Mucosa of rectum (tissue), 2 donors: Measurements from ENCODE around the gene ASGR1.

Experiments
- H3K27ac ChIP-seq, 2 donors: one replicate each; pipeline ENCODE4 v1.7.0; 2013; ENCODE audit warnings: inconsistent platforms in 2 of 2, low read depth in 2 of 2, low read length in 2 of 2
- H3K27me3 ChIP-seq, 2 donors: one replicate each; pipeline ENCODE4 v1.7.0; 2013; ENCODE audit warnings: low read length in 2 of 2; ENCODE audit not compliant: control insufficient read depth in 2 of 2, insufficient read depth in 2 of 2
- H3K36me3 ChIP-seq, 2 donors: one replicate each; pipeline ENCODE4 v1.7.0; 2013; ENCODE audit warnings: low read length in 2 of 2; ENCODE audit not compliant: control insufficient read depth in 2 of 2, insufficient read depth in 2 of 2
- H3K4me1 ChIP-seq, 2 donors: one replicate each; pipeline ENCODE4 v1.7.0; 2013; ENCODE audit warnings: low read length in 2 of 2, mild to moderate bottlenecking in 1 of 2; ENCODE audit not compliant: control insufficient read depth in 2 of 2, insufficient read depth in 2 of 2
- H3K4me3 ChIP-seq, 2 donors: one replicate each; pipeline ENCODE4 v1.7.0; 2013; ENCODE audit warnings: low read length in 2 of 2
- H3K9ac ChIP-seq, 2 donors: one replicate each; pipeline ENCODE4 v1.7.0; 2013; ENCODE audit warnings: low read length in 2 of 2, low read depth in 1 of 2, mild to moderate bottlenecking in 1 of 2
- H3K9me3 ChIP-seq, 2 donors: one replicate each; pipeline ENCODE4 v1.7.0; 2013; ENCODE audit warnings: low read length in 2 of 2; ENCODE audit not compliant: control insufficient read depth in 2 of 2
- donor health status: healthy.
- donor health status: Normal muscosa, but diverticular disease.

Gene ASGR1

GRCh38 chr17:7205561-7205960, 26.4 kb upstream of the ASGR1 start:
- Histone ChIP-seq H3K9ac (peak overlapping the region; percentile 28 to 65), H3K4me3 (peak overlapping the region; percentile 61 to 79), H3K27ac (no peak overlapping the region)

GRCh38 chr17:7204828-7205461, 25.8 kb upstream of the ASGR1 start:
- H3K4me1 ChIP-seq, result peaks cover 0 to 3% of the 10 kb centered on the region in 2 donors
- H3K27me3 ChIP-seq, result peaks cover 0 to 2% of the 10 kb centered on the region in 2 donors
- no peaks in the 10 kb centered on the region for H3K9me3 ChIP-seq
- peak overlapping the region; percentile 28 to 65 for H3K9ac ChIP-seq
- peak overlapping the region; percentile 61 to 79 for H3K4me3 ChIP-seq
- H3K36me3 ChIP-seq, result peaks cover 0 to 5% of the 10 kb centered on the region in 2 donors
- peak overlapping the region in 1 of 2 donors; percentile 58 for H3K27ac ChIP-seq

More at GRCh38 chr17:7205561-7205960, 26.4 kb upstream of the ASGR1 start:
- Histone ChIP-seq H3K9me3 (no peaks in the 10 kb centered on the region), H3K36me3 (peaks cover 0 to 5% of the 10 kb centered on the region in 2 donors), H3K4me1 (peaks cover 0 to 3% of the 10 kb centered on the region in 2 donors), H3K27me3 (peaks cover 0 to 2% of the 10 kb centered on the region in 2 donors)

- Histone ChIP-seq H3K4me3 (peak overlapping the region; percentile 61 to 79), H3K9me3 (no peaks in the 10 kb centered on the region), H3K9ac (no peak overlapping the region), H3K27me3 (peaks cover 0 to 2% of the 10 kb centered on the region in 2 donors), H3K4me1 (peaks cover 0 to 3% of the 10 kb centered on the region in 2 donors), H3K36me3 (peaks cover 0 to 5% of the 10 kb centered on the region in 2 donors), H3K27ac (peak overlapping the region in 1 of 2 donors; percentile 58)
Observed at GRCh38 chr17:7204336-7204735, 25.2 kb upstream of the ASGR1 start.

GRCh38 chr17:7203391-7203790, 24.2 kb upstream of the ASGR1 start:
- Histone ChIP-seq H3K36me3 (peaks cover 0 to 5% of the 10 kb centered on the region in 2 donors), H3K9ac (no peak overlapping the region), H3K27ac (no peak overlapping the region), H3K27me3 (peaks cover 0 to 2% of the 10 kb centered on the region in 2 donors), H3K4me1 (peaks cover 0 to 3% of the 10 kb centered on the region in 2 donors), H3K4me3 (no peak overlapping the region), H3K9me3 (no peaks in the 10 kb centered on the region)

- Histone ChIP-seq H3K36me3 (peaks cover 0 to 4% of the 10 kb centered on the region in 2 donors), H3K9me3 (no peaks in the 10 kb centered on the region), H3K4me3 (no peak overlapping the region), H3K4me1 (no peaks in the 10 kb centered on the region), H3K27ac (no peak overlapping the region), H3K9ac (no peak overlapping the region), H3K27me3 (no peaks in the 10 kb centered on the region)
Observed at GRCh38 chr17:7196651-7197401, 17.7 kb upstream of the ASGR1 start.

- Histone ChIP-seq H3K4me3 (no peak overlapping the region), H3K4me1 (no peaks in the 10 kb centered on the region), H3K9me3 (no peaks in the 10 kb centered on the region), H3K27me3 (no peaks in the 10 kb centered on the region), H3K36me3 (peaks cover 0 to 4% of the 10 kb centered on the region in 2 donors), H3K27ac (no peak overlapping the region), H3K9ac (no peak overlapping the region)
Observed at GRCh38 chr17:7195971-7196370, 16.8 kb upstream of the ASGR1 start.

GRCh38 chr17:7192271-7192937, 13.2 kb upstream of the ASGR1 start:
- H3K36me3 ChIP-seq, result peaks cover 0 to 4% of the 10 kb centered on the region in 2 donors
- no peaks in the 10 kb centered on the region for H3K9me3 ChIP-seq
- H3K27me3 ChIP-seq, result no peaks in the 10 kb centered on the region
- no peak overlapping the region for H3K4me3 ChIP-seq
- H3K4me1 ChIP-seq, result no peaks in the 10 kb centered on the region
- no peak overlapping the region for H3K27ac ChIP-seq
- no peak overlapping the region for H3K9ac ChIP-seq

GRCh38 chr17:7191571-7192270, 12.6 kb upstream of the ASGR1 start:
- Histone ChIP-seq H3K27me3 (no peaks in the 10 kb centered on the region), H3K4me3 (no peak overlapping the region), H3K9ac (no peak overlapping the region), H3K4me1 (no peaks in the 10 kb centered on the region), H3K36me3 (peaks cover 0 to 4% of the 10 kb centered on the region in 2 donors), H3K9me3 (no peaks in the 10 kb centered on the region), H3K27ac (no peak overlapping the region)

DNA sequence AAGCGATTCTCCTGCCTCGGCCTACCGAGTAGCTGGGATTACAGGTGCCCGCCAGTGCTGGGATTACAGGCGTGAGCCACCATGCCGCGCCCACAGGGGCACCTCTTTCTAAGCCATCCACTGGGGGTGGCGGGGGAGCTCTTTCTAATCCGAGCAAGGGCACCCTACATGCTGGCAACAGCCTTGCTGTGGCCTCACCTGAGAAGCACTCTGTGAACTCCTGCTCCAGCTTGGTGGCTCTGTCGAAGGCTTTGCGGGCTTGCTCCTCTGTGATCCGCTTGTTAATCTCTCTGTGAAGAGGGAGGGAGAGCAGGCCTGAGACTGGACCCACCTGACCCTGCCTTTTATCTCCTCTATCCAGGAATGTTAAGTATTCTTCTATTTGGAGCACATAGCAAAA, 11.9 kb upstream of the ASGR1 start:
- Histone ChIP-seq H3K36me3 (no peaks in the 10 kb centered on the region), H3K9ac (no peak overlapping the region), H3K27me3 (no peaks in the 10 kb centered on the region)

More for the DNA sequence above, 11.9 kb upstream of the ASGR1 start:
- no peak overlapping the region for H3K27ac ChIP-seq
- no peak overlapping the region for H3K4me3 ChIP-seq
- no peaks in the 10 kb centered on the region for H3K9me3 ChIP-seq
- no peaks in the 10 kb centered on the region for H3K4me1 ChIP-seq
